Endothelial cell of umbilical vein (primary cell): ENCODE data around the gene SLC25A21. TPM values are rescaled to one million over a fixed set of nuclear protein-coding genes. Genes with fewer than 3 reads are reported as not detected.

Source experiments
- BruUV-seq: library from RNA; stranded (reverse); fragments of 400-500 nt; replicated peaks from 2 replicates; lab custom pipeline; 2021; lab: Mats Ljungman, UMichigan
- CTCF ChIA-PET: fragments of 300-600, 350-600 bp; sonication (Branson Sonifier 250); formaldehyde crosslinking; loops from one replicate; lab custom pipeline; 2021; ENCODE audit warnings: antibody characterized with exemption, inconsistent platforms; lab: Charles Lee
- POLR2A ChIA-PET: fragments of 300-600, 350-600 bp; sonication (Branson Sonifier 250); formaldehyde crosslinking; loops from one replicate; lab custom pipeline; 2021; ENCODE audit warnings: antibody characterized with exemption, inconsistent platforms; lab: Charles Lee
- DNase-seq: peaks from one replicate; pipeline ENCODE4 v3.0.0-alpha.2; 2011; ENCODE audit warnings: low read depth, low spot score
- FAIRE-seq: peaks from 2 replicates; lab custom pipeline; 2011; peaks lifted over from hg19 to GRCh38; lab: Jason Lieb, UNC
- H2AFZ ChIP-seq: 2 replicates; pipeline ENCODE4 v1.6.0; 2012; ENCODE audit warnings: low read depth, low read length, control low read depth, inconsistent platforms
- H3K27ac ChIP-seq: 2 replicates; pipeline ENCODE4 v1.5.1; 2011; ENCODE audit warnings: low read depth, mild to moderate bottlenecking, control low read depth, low read length, moderate library complexity; ENCODE audit not compliant: insufficient read depth
- H3K27me3 ChIP-seq, 2 experiments: 2 replicates each; pipeline versions ENCODE4 v1.6.0 to v1.6.1; 2011; ENCODE audit warnings: low read length in 2 of 2, mixed read lengths in 1 of 2; ENCODE audit not compliant: control insufficient read depth in 2 of 2, insufficient read depth in 2 of 2
- H3K36me3 ChIP-seq, 2 experiments: 2 replicates in 1 of 2; 3 replicates in 1 of 2; pipeline ENCODE4 v1.5.1; 2011; ENCODE audit warnings: low read length in 2 of 2, mild to moderate bottlenecking in 1 of 2, moderate library complexity in 1 of 2; ENCODE audit not compliant: control insufficient read depth in 2 of 2, insufficient read depth in 2 of 2; ENCODE audit errors: extremely low read depth in 1 of 2
- H3K4me1 ChIP-seq: 3 replicates; pipeline ENCODE4 v1.5.1; 2011; ENCODE audit warnings: mild to moderate bottlenecking, low read length; ENCODE audit not compliant: control insufficient read depth, insufficient read depth; ENCODE audit errors: extremely low read depth
- H3K4me2 ChIP-seq: 2 replicates; pipeline ENCODE4 v1.6.1; 2011; ENCODE audit warnings: low read length, control low read depth, mixed read lengths; ENCODE audit not compliant: insufficient read depth
- H3K4me3 ChIP-seq, 3 experiments: fragments of 200-600 bp in 1 of 3; sonication (generic), shearing (Covaris generic) in 1 of 3; replicated peaks in 1 of 3; 2 replicates each; pipeline ENCODE4 v1.5.1; 2011 to 2016; ENCODE audit warnings: control low read depth in 3 of 3, low read length in 3 of 3, mild to moderate bottlenecking in 2 of 3, inconsistent platforms in 1 of 3, low read depth in 1 of 3, moderate library complexity in 1 of 3; ENCODE audit not compliant: insufficient read depth in 1 of 3
- H3K79me2 ChIP-seq: 2 replicates; pipeline ENCODE4 v1.6.0; 2012; ENCODE audit warnings: low read length, inconsistent platforms; ENCODE audit not compliant: control insufficient read depth, insufficient read depth
- H3K9ac ChIP-seq: replicated peaks from 2 replicates; pipeline ENCODE3; 2011; ENCODE audit warnings: low read length, control low read depth; ENCODE audit not compliant: insufficient read depth; ENCODE audit errors: extremely low read depth
- H3K9me1 ChIP-seq: replicated peaks from 3 replicates; pipeline ENCODE4 v1.6.0; 2011; ENCODE audit warnings: mild to moderate bottlenecking, low read length; ENCODE audit not compliant: control insufficient read depth, insufficient read depth; ENCODE audit errors: extremely low read depth
- H3K9me3 ChIP-seq: replicated peaks from 2 replicates; pipeline ENCODE4 v1.5.1; 2012; ENCODE audit warnings: low read length, inconsistent platforms; ENCODE audit not compliant: control insufficient read depth, insufficient read depth
- H4K20me1 ChIP-seq: replicated peaks from 2 replicates; pipeline ENCODE3; 2011; ENCODE audit warnings: mild to moderate bottlenecking, low read length; ENCODE audit not compliant: control insufficient read depth, insufficient read depth; ENCODE audit errors: extremely low read depth
- EZH2 ChIP-seq: IDR thresholded peaks from 2 replicates; pipeline ENCODE4 v1.6.1; 2012; ENCODE audit warnings: borderline replicate concordance, low read depth, mild to moderate bottlenecking, moderate library complexity, low read length, inconsistent platforms; ENCODE audit not compliant: severe bottlenecking
- FOS ChIP-seq: IDR thresholded peaks from 2 replicates; pipeline ENCODE4 v1.6.1; 2011; ENCODE audit warnings: mild to moderate bottlenecking, low read length, moderate library complexity, borderline replicate concordance; ENCODE audit not compliant: insufficient read depth
- GATA2 ChIP-seq: IDR thresholded peaks from 2 replicates; pipeline ENCODE4 v1.7.0; 2011; ENCODE audit warnings: low read depth, mild to moderate bottlenecking, moderate library complexity, mixed read lengths, low read length; ENCODE audit not compliant: insufficient read length, insufficient read depth
- JUN ChIP-seq: IDR thresholded peaks from 2 replicates; pipeline ENCODE4 v1.6.1; 2011; ENCODE audit warnings: borderline replicate concordance, low read depth; ENCODE audit not compliant: insufficient read length, insufficient read depth
- MYC ChIP-seq: IDR thresholded peaks from one replicate; pipeline ENCODE4 v1.6.1; 2011; ENCODE audit warnings: mild to moderate bottlenecking, low read depth, low read length
- POLR2A ChIP-seq: IDR thresholded peaks from 2 replicates; pipeline ENCODE4 v1.6.1; 2012; ENCODE audit warnings: low read depth, mild to moderate bottlenecking, control low read depth, low read length
- POLR2AphosphoS5 ChIP-seq: IDR thresholded peaks from 2 replicates; pipeline ENCODE4 v1.6.1; 2012; ENCODE audit warnings: low read depth, mild to moderate bottlenecking, control low read depth, low read length, moderate library complexity; ENCODE audit not compliant: insufficient read depth
- dilution Hi-C: fragments of 300-500 bp; cut with MboI; formaldehyde crosslinking; loops from one replicate; pipeline ENCODE4 v1.15.0; 2019; ENCODE audit warnings: low sequenced_read_pairs; ENCODE audit not compliant: extremely low pct_ligation_motif_present
- intact Hi-C: fragments of 100-400 bp; cut with micrococcal nuclease; formaldehyde crosslinking; loops from one replicate; pipeline ENCODE4 v1.10.0; 2022
- polyA plus RNA-seq, 4 experiments: library from polyadenylated mRNA; depleted of rRNA in 3 of 4; stranded (reverse) in 3 of 4; unstranded in 1 of 4; fragments of >200 nt; gene quantifications; 2 replicates each; pipeline versions ENCODE4 v1.2.1 to v1.2.3, GENCODE V29; 2011 to 2012; ENCODE audit warnings: missing spikeins in 1 of 4
- total RNA-seq: library from RNA; stranded (reverse); gene quantifications from 2 replicates; pipeline ENCODE4 v1.2.3, GENCODE V29; 2021
- TF ChIP-seq, protein P1 (sequence below): IDR thresholded peaks from 2 replicates; pipeline ENCODE4 v1.6.1; 2011; ENCODE audit not compliant: insufficient read depth, insufficient read length
- TF ChIP-seq, protein P2 (sequence below), 2 donors: IDR thresholded peaks; 1 replicate in 1 of 2; 2 replicates in 1 of 2; pipeline ENCODE4 v1.5.1; 2011; ENCODE audit warnings: low read length in 2 of 2, mild to moderate bottlenecking in 2 of 2, moderate library complexity in 2 of 2, control low read depth in 1 of 2, inconsistent platforms in 1 of 2, low read depth in 1 of 2; ENCODE audit not compliant: insufficient read depth in 1 of 2; ENCODE audit errors: extremely low read depth in 1 of 2

The SLC25A21 gene
- total and polyA plus RNA-seq, 2 donors (not counting 3 experiments of a cell fraction or from before 2014, with no cell fraction given) = 0.98 to 1.4 TPM

DNA sequence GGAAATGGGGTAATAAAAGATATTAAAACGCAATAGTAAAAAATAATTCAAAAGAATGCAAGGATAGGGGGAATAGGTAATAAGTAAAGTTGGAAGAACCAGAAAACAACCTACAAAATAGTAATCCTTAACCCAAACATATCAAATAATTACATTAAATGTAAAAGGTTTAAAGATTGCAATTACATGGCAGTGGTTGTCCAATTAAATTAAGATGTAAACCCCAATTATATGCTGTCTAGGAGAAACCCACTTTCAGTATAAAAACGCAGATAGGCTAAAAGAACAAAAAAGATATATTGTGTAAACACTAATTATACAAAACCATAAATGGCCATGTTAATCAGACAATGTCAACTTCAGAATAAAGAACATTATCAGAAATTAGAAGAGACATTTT lies 247.3 kb downstream of the SLC25A21 start:
- intact Hi-C loops = no loop called here
- no peak overlapping the region for H2AFZ ChIP-seq
- dilution Hi-C loops = no loop called here
- no peaks in the 10 kb centered on the region for H3K36me3 ChIP-seq
- peaks cover 2% of the 10 kb centered on the region for H3K9me1 ChIP-seq
- no peak overlapping the region for H3K9ac ChIP-seq
- TF ChIP-seq, protein P1, sequence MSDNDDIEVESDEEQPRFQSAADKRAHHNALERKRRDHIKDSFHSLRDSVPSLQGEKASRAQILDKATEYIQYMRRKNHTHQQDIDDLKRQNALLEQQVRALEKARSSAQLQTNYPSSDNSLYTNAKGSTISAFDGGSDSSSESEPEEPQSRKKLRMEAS = no peak
- TF ChIP-seq EZH2 (no peak), POLR2A (no peak), JUN (no peak), MYC (no peak), POLR2AphosphoS5 (no peak), GATA2 (no peak), FOS (no peak)
- TF ChIP-seq, protein P2, sequence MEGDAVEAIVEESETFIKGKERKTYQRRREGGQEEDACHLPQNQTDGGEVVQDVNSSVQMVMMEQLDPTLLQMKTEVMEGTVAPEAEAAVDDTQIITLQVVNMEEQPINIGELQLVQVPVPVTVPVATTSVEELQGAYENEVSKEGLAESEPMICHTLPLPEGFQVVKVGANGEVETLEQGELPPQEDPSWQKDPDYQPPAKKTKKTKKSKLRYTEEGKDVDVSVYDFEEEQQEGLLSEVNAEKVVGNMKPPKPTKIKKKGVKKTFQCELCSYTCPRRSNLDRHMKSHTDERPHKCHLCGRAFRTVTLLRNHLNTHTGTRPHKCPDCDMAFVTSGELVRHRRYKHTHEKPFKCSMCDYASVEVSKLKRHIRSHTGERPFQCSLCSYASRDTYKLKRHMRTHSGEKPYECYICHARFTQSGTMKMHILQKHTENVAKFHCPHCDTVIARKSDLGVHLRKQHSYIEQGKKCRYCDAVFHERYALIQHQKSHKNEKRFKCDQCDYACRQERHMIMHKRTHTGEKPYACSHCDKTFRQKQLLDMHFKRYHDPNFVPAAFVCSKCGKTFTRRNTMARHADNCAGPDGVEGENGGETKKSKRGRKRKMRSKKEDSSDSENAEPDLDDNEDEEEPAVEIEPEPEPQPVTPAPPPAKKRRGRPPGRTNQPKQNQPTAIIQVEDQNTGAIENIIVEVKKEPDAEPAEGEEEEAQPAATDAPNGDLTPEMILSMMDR (IDR thresholded peaks at IDR 0.05; ENCODE audit: extremely low read depth in 1 of 2, insufficient read depth in 1 of 2, low read depth in 1 of 2, low read length in 2 of 2) = no peak
- H3K9me3 ChIP-seq = no peaks in the 10 kb centered on the region
- no peak for FAIRE-seq
- H4K20me1 ChIP-seq = no peaks in the 10 kb centered on the region
- H3K27ac ChIP-seq = no peak overlapping the region
- H3K4me2 ChIP-seq = no peak overlapping the region
- no peaks in the 10 kb centered on the region for H3K79me2 ChIP-seq
- no peak for DNase-seq
- H3K27me3 ChIP-seq = peaks cover 0 to 5% of the 10 kb centered on the region in 2 experiments
- no peaks in the 10 kb centered on the region for H3K4me1 ChIP-seq
- BruUV-seq = no TSS peak
- no peak overlapping the region for H3K4me3 ChIP-seq
- CTCF ChIA-PET = interaction anchor here (1.5 kb wide), 1 partner anchor 16 kb away, joined by 3 read pairs; no protein-coding TSS in a partner anchor
- POLR2A ChIA-PET = no interaction called here
